Ramos (cell line): ENCODE data around the gene RENBP.

ENCODE experiments used
- in situ Hi-C: fragments of 300-500 bp; cut with MboI; formaldehyde crosslinking; loops from one replicate; pipeline ENCODE4 v1.14.3; 2022; ENCODE audit warnings: low sequenced_read_pairs; ENCODE audit not compliant: unreplicated experiment

RENBP gene

GRCh38 chrX:153956044-153956907, 11.8 kb upstream of the RENBP start:
- in situ Hi-C loops, result loop anchor here (10.0 kb wide), 1 partner anchor 191 kb away; the partner anchor contains the start of gene PLXNB3

- in situ Hi-C loops, result loop anchor here (10.0 kb wide), 1 partner anchor 190 kb away; the partner anchor contains the start of gene PLXNB3
Measured at GRCh38 chrX:153955228-153955732, 10.8 kb upstream of the RENBP start.

GRCh38 chrX:153954558-153955227, 10.2 kb upstream of the RENBP start:
- in situ Hi-C loops, result loop anchor here (10.0 kb wide), 1 partner anchor 190 kb away; the partner anchor contains the start of gene PLXNB3

- in situ Hi-C loops, result loop anchor here (10.0 kb wide), 1 partner anchor 189 kb away; the partner anchor contains the start of gene PLXNB3
Measured at GRCh38 chrX:153953892-153954557, 9.6 kb upstream of the RENBP start.

GRCh38 chrX:153953342-153953830, 8.9 kb upstream of the RENBP start:
- in situ Hi-C loops, result loop anchor here (10.0 kb wide), 1 partner anchor 189 kb away; the partner anchor contains the start of gene PLXNB3

GRCh38 chrX:153952373-153953026, 8.1 kb upstream of the RENBP start:
- in situ Hi-C loops, result loop anchor here (10.0 kb wide), 1 partner anchor 188 kb away; the partner anchor contains the start of gene PLXNB3

- in situ Hi-C loops, result loop anchor here (10.0 kb wide), 1 partner anchor 187 kb away; the partner anchor contains the start of gene PLXNB3
Measured at GRCh38 chrX:153951683-153952372, 7.4 kb upstream of the RENBP start.

GRCh38 chrX:153950127-153950526, 5.7 kb upstream of the RENBP start:
- in situ Hi-C loops, result loop anchor here (10.0 kb wide), 1 partner anchor 185 kb away; the partner anchor contains the start of gene PLXNB3

GRCh38 chrX:153948847-153949805, 4.7 kb upstream of the RENBP start:
- in situ Hi-C loops, result no loop called here

GRCh38 chrX:153948002-153948466, 3.6 kb upstream of the RENBP start:
- in situ Hi-C loops, result no loop called here

- in situ Hi-C loops, result no loop called here
Measured at GRCh38 chrX:153947009-153947769, 2.7 kb upstream of the RENBP start.

- in situ Hi-C loops, result no loop called here
Measured at GRCh38 chrX:153945956-153946943, 1.8 kb upstream of the RENBP start.

- in situ Hi-C loops, result no loop called here
Measured at GRCh38 chrX:153944800-153945150, 332 bp upstream of the RENBP start.

- in situ Hi-C loops, result no loop called here
Measured at GRCh38 chrX:153941336-153942252, 2.8 kb downstream of the RENBP start.

GRCh38 chrX:153939573-153939972, 4.9 kb downstream of the RENBP start:
- in situ Hi-C loops, result loop anchor here (10.0 kb wide), 1 partner anchor 145 kb away; the partner anchor contains the start of genes IDH3G and SSR4
